ENCODE results near the gene TENM4.

GRCh38 chr11:78996007-78996406 lies 444.8 kb downstream of the TENM4 start:
- TF ChIP-seq ESRRA (IDR thresholded peaks at IDR 0.05; ENCODE audit: low read length): no peak
- TF ChIP-seq CTCF (IDR thresholded peaks at IDR 0.05 in 2 of 3, conservative IDR thresholded peaks at IDR 0.05 in 1 of 3; ENCODE audit: control insufficient read depth in 2 of 3, extremely low read depth in 1 of 3, insufficient read depth in 1 of 3, low read depth in 3 of 3, low read length in 3 of 3): no peak
- TF ChIP-seq REST (IDR thresholded peaks at IDR 0.05; ENCODE audit: low read depth, low read length): no peak
- no peak for TF ChIP-seq POLR2A (IDR thresholded peaks at IDR 0.05; ENCODE audit: low read depth, low read length)
- TF ChIP-seq FOXM1 (IDR thresholded peaks at IDR 0.05; ENCODE audit: low read depth, low read length): no peak
- TF ChIP-seq, protein P1, sequence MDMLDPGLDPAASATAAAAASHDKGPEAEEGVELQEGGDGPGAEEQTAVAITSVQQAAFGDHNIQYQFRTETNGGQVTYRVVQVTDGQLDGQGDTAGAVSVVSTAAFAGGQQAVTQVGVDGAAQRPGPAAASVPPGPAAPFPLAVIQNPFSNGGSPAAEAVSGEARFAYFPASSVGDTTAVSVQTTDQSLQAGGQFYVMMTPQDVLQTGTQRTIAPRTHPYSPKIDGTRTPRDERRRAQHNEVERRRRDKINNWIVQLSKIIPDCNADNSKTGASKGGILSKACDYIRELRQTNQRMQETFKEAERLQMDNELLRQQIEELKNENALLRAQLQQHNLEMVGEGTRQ (IDR thresholded peaks at IDR 0.05; ENCODE audit: borderline replicate concordance, low read depth, low read length): no peak
- no peak for TF ChIP-seq FOXK2 (IDR thresholded peaks at IDR 0.05)
- TF ChIP-seq HCFC1 (IDR thresholded peaks at IDR 0.05; ENCODE audit: low read length): no peak
- no peak for TF ChIP-seq SP1 (IDR thresholded peaks at IDR 0.05; ENCODE audit: low read depth, low read length)
- no peak for TF ChIP-seq POLR2AphosphoS5 (IDR thresholded peaks at IDR 0.05; ENCODE audit: low read length)
- TF ChIP-seq FOS (IDR thresholded peaks at IDR 0.05; ENCODE audit: borderline replicate concordance, extremely low read depth, insufficient read length): no peak
- TF ChIP-seq, protein P2, sequence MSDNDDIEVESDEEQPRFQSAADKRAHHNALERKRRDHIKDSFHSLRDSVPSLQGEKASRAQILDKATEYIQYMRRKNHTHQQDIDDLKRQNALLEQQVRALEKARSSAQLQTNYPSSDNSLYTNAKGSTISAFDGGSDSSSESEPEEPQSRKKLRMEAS (IDR thresholded peaks at IDR 0.05; ENCODE audit: low read depth, low read length): no peak
